Measurements from ENCODE around the gene RAB1A. TPM values are rescaled to one million over a fixed set of nuclear protein-coding genes. Genes with fewer than 3 reads are reported as not detected.
A peak's percentile ranks its signal among the peaks of the same experiment; 100 is the strongest.
"Not testable (repeated sequence)": the region's sequence is repeated elsewhere in the genome, so short reads cannot be mapped to it uniquely, and the experiment has no call there.

The RAB1A gene
- total RNA-seq, 6 donors from 2014 or later, result 32.5 to 131 (median 109) TPM

DNA sequence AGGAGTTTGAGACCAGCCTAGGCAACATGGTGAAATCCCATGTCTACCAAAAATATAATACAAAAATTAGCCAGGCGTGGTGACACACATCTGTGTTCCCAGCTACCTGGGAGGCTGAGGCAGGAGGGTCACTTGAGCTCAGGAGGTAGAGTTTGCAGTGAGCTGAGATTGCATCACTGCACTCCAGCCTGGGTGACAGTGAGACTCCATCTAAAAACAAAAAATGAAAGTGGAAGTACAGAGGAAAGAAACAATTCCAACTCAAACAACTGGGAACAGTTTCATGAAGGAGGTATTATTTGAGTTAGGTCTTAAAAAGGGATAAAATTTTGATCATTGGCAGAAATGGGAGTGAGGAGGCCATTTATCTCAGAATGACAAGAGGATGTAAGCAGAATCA is 6.3 kb upstream of the RAB1A start:
- no peak overlapping the region for H3K4me3 ChIP-seq
- no peaks in the 10 kb centered on the region for H3K9me3 ChIP-seq
- DNase-seq (peak in 1 of 2 donors; percentile 60), ATAC-seq (ENCODE audit: low FRiP score in 2 of 2) (no peak)
- peaks cover 0 to 7% (median 4%) of the 10 kb centered on the region in 4 donors for H3K4me1 ChIP-seq
- WGBS, 2 donors, result 74 to 84% methylated on average over 1 of the region's 1 CpG
- TF ChIP-seq POLR2AphosphoS5 (IDR thresholded peaks at IDR 0.05), result no peak
- TF ChIP-seq POLR2A (IDR thresholded peaks at IDR 0.05), result no peak
- TF ChIP-seq, protein P1, sequence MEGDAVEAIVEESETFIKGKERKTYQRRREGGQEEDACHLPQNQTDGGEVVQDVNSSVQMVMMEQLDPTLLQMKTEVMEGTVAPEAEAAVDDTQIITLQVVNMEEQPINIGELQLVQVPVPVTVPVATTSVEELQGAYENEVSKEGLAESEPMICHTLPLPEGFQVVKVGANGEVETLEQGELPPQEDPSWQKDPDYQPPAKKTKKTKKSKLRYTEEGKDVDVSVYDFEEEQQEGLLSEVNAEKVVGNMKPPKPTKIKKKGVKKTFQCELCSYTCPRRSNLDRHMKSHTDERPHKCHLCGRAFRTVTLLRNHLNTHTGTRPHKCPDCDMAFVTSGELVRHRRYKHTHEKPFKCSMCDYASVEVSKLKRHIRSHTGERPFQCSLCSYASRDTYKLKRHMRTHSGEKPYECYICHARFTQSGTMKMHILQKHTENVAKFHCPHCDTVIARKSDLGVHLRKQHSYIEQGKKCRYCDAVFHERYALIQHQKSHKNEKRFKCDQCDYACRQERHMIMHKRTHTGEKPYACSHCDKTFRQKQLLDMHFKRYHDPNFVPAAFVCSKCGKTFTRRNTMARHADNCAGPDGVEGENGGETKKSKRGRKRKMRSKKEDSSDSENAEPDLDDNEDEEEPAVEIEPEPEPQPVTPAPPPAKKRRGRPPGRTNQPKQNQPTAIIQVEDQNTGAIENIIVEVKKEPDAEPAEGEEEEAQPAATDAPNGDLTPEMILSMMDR (IDR thresholded peaks at IDR 0.05), result no peak
- no peak for TF ChIP-seq EP300 (IDR thresholded peaks at IDR 0.05)
- no peak overlapping the region for H3K27ac ChIP-seq
- no peaks in the 10 kb centered on the region for H3K36me3 ChIP-seq
- H3K27me3 ChIP-seq, result no peaks in the 10 kb centered on the region

DNA sequence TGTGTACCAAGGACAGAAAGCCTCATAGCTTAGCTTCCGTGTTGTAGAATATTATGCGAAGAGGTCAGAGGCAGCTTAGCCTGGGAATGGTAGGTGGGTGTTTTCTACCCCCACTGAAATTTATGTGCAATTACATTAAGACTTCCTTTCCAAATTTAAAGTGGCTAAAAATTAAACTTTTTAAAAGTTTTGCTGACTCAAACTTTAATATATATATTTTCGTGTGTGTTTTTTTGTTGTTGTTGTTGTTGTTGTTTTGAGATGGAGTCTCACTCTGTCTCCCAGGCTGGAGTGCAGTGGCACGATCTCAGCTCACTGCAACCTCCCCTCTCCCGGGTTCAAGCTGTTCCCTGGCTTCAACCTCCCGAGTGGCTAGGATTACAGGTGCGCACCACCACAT is 4.3 kb upstream of the RAB1A start:
- Histone ChIP-seq H3K36me3 (no peaks in the 10 kb centered on the region), H3K4me1 (peaks cover 3 to 11% (median 5%) of the 10 kb centered on the region in 4 donors), H3K27ac (no peak overlapping the region), H3K9me3 (no peaks in the 10 kb centered on the region), H3K27me3 (no peaks in the 10 kb centered on the region), H3K4me3 (no peak overlapping the region)
- TF ChIP-seq POLR2AphosphoS5 (IDR thresholded peaks at IDR 0.05), result no peak
- TF ChIP-seq, protein P1 (IDR thresholded peaks at IDR 0.05), result no peak
- TF ChIP-seq POLR2A (IDR thresholded peaks at IDR 0.05), result no peak
- no peak for TF ChIP-seq EP300 (IDR thresholded peaks at IDR 0.05)
- ATAC-seq (ENCODE audit: low FRiP score in 2 of 2) (no peak), DNase-seq (no peak)
- 96 to 97% methylated on average over 7 of the region's 7 CpGs for WGBS, 2 donors

DNA sequence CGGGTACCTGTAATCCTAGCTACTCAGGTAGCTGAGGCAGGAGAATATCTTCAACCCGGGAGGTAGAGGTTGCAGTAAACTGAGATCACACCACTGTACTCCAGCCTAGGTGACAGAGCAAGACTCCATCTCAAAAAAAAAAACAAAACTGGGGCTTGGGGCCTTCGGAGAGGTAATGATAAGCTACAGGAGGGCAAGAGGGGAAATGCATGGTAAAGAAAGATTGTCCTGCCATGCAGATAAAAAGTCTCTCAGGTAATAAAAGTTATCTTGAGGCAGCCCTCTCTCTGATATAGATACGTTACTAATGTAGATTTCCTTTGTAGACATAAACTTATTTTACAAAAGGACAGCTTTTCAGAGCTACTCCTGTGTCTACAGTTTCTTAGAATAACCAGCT is 3.7 kb upstream of the RAB1A start:
- ATAC-seq (ENCODE audit: low FRiP score in 2 of 2), result no peak

DNA sequence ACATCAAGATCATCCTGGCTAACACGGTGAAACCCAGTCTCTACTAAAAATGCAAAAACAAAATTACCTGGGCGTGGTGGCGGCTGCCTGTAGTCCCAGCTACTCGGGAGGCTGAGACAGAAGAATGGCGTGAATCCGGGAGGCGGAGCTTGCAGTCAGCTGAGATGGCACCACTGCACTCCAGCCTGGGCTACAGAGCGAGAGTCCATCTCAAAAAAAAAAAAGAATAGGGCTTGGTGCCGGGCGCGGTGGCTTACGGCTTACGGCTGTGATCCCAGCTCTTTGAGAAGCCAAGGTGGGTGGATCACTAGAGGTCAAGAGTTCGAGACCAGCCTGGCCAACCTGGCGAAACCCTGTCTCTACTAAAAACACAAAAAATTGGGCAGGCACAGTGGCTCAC is 3.0 kb upstream of the RAB1A start:
- not testable (repeated sequence) for H3K27me3 ChIP-seq; H3K4me3 ChIP-seq; H3K36me3 ChIP-seq; ATAC-seq (ENCODE audit: low FRiP score in 2 of 2); H3K9me3 ChIP-seq; DNase-seq; H3K27ac ChIP-seq
- H3K4me1 ChIP-seq, result peaks cover 8 to 14% (median 11%) of the 10 kb centered on the region in 4 donors
- whole genome bisulfite sequencing, 2 donors, result 90 to 92% methylated on average over 13 to 15 of the region's 15 CpGs

More for the DNA sequence above, 3.7 kb upstream of the RAB1A start:
- Histone ChIP-seq H3K4me3 (no peak overlapping the region), H3K27me3 (no peaks in the 10 kb centered on the region), H3K4me1 (peaks cover 3 to 11% (median 5%) of the 10 kb centered on the region in 4 donors), H3K36me3 (no peaks in the 10 kb centered on the region), H3K27ac (no peak overlapping the region), H3K9me3 (no peaks in the 10 kb centered on the region)
- TF ChIP-seq, protein P1 (IDR thresholded peaks at IDR 0.05), result no peak
- TF ChIP-seq POLR2AphosphoS5 (IDR thresholded peaks at IDR 0.05) (no peak), EP300 (IDR thresholded peaks at IDR 0.05) (no peak), POLR2A (IDR thresholded peaks at IDR 0.05) (no peak)
- no peak for DNase-seq
- 84 to 86% methylated on average over 4 of the region's 4 CpGs for WGBS, 2 donors

DNA sequence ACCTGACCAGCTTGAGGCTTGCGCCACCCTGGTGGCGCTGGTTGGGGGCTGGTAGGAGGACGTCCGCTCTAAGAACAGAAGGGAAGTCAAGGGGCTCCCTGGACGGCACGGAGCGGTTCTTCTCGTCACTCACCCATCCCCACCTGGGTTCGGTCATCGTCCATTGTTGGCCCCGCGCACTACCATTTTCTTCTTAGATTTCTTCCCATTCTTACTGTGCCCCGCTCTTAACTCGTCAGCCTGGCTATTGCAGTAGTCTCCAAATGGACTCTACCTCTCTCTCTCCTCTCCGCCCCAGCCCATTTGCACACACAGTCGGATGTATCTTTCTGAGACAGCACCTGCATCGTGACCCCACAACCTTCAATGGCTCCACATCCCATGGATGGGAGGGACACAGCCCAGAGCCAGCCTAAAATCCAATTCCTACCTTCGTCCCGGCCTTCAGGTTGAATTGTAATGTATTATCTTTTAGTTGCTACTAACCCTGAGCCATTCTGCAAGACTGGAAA is 814 bp upstream of the RAB1A start:
- peak; percentile 54 to 67 for ATAC-seq (ENCODE audit: low FRiP score in 2 of 2)
- no peaks in the 10 kb centered on the region for H3K36me3 ChIP-seq
- WGBS, 2 donors, result 14 to 17% methylated on average over 18 to 19 of the region's 19 CpGs

More for the DNA sequence above, 814 bp upstream of the RAB1A start:
- Histone ChIP-seq H3K9me3 (no peaks in the 10 kb centered on the region), H3K27ac (peak overlapping the region; percentile 98 to 100 (median 98)), H3K4me3 (peak overlapping the region; percentile 23 to 86 (median 79)), H3K4me1 (peaks cover 26 to 30% (median 28%) of the 10 kb centered on the region in 4 donors), H3K27me3 (no peaks in the 10 kb centered on the region)
- TF ChIP-seq POLR2AphosphoS5 (IDR thresholded peaks at IDR 0.05) (peak in 1 of 2 donors; percentile 18), POLR2A (IDR thresholded peaks at IDR 0.05) (peak in 1 of 4 donors; percentile 45), EP300 (IDR thresholded peaks at IDR 0.05) (no peak)
- no peak for DNase-seq

Measured in upper lobe of left lung (tissue), 6 donors.